Fibroblast of skin of right biceps (primary cell): ENCODE data around the gene EGFR.

Source experiments
- DNase-seq: peaks from one replicate; pipeline ENCODE4 v3.0.0-alpha.2; 2013

EGFR gene

DNA sequence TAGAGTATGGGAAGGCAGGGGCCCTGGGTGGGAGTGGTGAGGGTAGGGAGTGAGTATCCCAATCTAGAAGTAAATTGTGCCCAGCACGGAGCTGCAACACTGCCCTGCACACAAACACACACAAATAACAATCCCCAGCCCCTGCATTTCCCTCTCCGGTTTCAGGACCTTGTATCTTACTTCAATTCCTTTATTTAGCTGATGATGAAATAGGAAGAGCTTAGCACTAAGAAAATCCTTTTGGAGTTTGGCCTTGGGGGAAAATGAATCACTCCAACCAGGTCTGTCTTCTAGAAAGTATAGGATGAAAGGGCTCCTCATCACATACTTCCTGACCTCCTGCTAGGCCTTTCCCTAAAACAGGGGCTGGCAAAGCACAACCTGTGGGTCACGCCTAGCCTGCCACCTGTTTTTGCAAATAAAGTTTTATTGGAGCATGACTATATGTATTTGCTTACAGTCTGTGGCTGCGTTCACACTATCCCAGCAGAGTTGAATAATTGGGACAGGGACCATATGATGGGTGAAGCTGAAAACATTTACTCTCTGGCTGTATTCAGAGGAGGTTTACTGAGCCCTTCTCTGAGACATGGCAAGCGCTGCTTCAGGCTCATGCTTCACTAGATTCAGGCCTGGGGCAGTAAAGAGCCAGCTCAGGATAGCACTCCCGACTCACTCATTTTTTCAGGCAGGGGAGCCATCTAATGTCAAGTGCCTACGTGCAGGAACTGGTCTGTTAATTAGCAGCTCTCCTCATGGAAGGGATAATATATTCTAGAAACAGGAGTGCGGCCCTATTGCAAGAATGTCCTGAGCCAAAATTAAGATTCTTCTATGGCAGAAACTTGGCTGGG is 111.0 kb downstream of the EGFR start:
- DNase-seq, result peak; percentile 81

DNA sequence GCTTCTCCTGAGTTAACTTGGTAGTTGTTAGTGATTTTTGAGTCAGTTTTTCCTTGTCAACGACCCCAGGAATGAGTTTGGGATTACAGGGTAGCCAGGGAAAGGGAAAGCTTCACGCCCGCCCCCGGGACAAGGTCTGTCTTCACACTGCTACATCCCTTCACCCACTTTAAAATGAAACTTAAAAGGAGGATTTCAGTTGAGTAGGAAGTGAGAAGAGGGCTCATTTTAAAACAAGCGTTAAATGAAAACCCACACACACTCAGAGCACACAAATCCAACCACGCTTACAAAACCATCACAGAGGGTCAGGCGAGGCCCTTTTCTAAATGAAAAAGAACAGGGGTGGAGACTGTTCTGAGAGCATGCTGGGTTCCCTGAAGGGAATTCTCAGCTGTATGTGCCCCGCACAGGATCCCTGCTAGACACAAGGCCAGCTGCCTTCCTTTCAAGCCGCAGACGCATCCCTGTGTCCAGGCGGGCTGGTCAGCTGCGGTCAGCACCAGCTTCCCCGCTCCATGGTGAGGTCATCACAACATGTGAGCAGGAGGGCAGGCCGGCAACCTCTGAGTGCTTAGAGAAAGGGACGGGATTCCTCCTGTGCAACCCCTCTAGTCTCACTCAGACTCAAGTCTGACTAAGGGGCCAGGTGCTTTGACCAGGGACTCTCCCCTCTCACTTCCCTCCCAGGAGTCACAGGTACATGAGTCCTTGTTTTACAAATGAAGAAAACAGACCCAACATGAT is 111.8 kb downstream of the EGFR start:
- peak; percentile 31 for DNase-seq

DNA sequence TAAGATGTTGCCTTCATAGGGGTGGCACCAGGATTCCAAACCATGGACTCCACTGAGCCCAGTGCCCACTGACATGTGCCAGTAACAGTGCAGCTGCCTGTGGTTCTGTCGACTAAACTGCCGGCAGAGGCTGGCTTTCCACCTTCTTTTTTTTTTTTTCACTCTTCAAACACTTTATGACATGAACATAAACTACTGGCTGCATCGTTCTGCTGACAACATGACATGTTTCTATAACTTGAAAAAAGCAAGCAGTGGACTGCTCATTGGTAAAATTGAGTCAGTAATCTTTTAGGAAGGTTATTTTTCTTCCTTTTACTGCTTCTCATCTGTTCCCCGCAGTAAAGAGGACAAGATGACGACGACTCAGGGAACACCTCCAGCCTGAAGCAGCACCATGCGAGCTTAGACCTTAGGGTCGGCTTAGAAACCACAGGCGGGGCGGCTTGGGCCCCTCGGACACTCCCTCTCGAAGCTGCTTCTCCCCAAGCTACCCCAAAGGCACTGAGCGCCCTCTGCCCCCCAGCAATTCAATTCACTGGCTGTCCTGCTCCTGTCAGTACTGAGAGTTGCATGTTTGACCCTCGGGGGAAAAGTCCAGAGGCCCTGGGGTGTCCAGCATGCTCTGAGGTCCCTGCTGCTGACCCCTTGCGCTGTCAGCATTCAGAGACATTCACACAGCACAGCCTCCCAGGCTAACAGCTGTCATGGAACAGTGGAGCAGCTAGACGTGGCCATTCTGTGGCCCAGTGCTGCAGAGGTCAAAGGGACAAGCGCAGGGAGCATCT is 112.5 kb downstream of the EGFR start:
- DNase-seq, result no peak

DNA sequence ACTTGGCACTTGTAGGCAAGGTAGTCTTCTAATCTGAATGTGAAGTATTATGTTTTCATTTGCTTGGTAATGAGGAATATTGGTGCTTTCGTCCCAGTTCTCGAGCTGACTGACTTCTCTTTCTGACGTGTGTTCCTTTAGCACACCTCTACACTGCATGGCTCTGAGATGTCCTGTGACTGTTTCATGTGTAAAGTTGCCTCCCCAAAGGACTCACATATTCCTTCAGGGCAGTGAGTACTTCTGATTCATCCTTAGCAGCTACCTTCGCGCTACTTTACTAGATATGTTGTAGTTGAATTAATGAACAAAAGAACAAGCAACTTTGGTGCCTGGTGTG is 113.7 kb downstream of the EGFR start:
- DNase-seq, result no peak

DNA sequence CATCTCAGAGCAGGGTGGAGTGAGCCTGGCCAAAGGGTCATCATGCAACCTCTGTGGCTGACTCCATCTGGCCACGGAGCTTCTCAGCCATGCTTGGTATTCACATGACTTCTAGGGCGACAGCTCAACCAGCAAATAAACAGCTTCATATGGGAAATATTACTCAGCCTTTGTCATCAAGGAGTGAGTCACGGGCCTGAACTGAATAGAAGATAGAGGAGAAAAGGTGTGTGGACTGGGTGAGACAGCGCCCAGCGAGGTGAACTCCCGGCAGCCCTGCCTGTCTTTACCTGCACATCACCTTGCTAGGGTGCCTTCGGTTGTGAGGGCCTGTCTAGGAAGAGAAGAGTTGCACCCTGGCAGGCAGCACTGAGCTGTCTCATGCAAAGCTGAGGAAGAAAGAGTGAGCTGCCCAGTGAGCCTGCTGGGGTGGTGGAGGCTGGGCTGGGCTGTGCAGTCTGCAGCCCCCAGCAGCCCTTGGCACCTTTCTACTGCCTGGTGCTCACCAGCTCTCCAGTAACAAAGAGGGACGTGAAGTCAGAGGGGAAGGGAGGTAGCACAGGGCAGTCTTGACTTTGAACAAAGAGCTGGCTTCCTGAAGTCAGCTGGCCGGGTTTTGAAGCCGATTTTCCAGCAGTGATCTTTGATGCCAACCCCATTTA is 114.2 kb downstream of the EGFR start:
- DNase-seq, result peak; percentile 98

DNA sequence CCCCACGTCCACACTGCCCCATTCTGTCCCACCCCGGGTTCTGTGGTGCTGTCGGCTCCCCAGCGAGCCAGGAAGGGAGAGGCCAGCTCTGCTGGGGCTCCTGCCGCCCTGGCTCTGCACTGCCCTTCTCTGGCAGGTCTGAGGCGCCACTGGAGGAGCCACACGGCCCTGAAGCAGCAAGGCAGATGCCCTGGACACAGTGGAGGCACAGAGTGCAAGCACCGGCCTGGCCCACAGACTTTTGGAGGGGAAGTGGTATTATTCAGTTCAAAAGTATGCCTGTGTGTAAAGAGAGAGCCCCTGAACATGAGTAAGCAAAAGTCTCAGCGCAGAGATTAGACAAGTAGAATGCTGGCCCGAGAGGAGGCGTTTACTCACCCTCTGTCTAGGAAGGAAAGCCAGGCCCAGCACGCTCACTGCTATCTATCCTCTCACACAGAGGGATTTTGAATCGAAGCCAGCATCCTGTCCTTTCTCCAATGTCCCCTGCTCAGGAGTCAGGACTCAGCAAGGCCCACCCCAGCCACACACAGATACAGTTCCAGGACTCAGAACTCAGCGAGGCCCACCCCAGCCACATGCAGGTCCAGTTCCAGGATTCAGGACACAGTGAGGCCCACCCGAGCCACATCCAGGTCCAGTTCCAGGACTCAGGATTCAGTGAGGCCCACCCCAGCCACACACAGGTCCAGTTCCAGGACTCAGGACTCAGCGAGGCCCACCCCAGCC is 115.0 kb downstream of the EGFR start:
- peak; percentile 99 for DNase-seq

DNA sequence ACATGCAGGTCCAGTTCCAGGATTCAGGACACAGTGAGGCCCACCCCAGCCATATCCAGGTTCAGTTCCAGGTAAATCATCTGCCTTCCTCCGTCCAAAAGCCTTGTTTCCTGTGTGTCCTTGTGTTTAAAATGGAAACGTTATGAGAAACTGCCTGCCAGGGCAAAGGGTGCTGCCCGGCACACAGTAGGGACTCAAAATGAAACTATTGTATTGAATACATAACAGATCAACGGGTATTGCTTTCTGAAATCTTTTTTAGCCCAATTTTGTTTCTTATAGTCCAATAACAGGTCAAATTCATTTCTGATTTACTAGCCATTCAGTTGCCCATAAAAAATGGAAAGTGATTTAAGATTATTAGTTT is 115.5 kb downstream of the EGFR start:
- no peak for DNase-seq

DNA sequence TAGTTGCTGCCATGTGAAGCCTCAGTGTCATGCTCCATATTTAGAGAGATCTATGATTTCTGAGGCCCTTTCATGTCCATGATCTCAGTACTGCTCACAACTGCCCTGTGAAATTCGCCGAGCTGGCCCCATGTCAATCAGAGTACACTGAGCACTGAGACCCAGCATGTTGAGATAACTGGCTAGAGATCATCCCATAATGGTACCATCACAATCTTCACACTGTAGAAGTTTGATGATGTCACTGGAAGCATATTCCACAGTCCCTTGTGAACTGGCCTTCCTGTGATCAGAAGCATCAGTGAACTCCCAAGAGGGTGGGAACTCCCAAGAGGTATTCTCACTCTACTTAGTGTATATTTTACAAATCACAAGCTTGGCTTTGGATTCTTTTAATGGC is 116.0 kb downstream of the EGFR start:
- no peak for DNase-seq

DNA sequence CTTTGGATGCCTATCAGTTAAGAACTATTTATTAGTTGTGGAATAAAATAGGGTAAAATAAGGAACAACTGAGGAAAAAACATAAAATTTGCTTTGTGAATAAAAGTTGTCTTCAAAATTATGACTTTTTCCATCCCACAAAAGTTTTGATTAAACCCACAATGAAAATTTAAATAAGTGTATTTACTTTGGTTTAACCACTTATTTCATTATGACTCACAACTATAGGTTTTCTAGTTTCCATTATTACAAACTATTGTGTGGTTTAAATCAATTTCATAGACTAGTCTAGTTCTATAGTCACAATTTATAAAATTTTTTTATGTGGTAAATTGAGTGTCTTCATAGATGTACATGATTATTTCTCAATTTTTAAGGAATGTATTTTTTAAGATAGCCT is 116.6 kb downstream of the EGFR start:
- DNase-seq, result no peak

DNA sequence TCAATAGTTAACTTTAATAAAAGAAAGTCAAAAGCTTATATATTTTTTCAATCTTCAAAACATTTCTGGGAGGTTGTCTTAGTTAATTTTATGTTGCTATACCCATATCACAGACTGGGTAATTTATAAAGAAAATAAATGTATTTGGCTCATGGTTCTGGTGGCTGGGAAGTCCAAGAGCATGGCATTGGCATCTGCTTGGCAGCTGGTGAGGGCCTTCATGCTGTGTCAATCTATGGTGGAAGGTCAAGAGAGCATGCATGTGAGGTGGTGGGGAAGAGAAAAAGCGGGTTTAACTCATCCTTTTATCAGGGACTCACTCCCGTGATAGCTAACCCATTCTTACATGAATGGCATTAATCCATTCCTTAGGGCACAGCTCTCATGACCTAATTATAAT is 119.8 kb downstream of the EGFR start:
- DNase-seq, result no peak

DNA sequence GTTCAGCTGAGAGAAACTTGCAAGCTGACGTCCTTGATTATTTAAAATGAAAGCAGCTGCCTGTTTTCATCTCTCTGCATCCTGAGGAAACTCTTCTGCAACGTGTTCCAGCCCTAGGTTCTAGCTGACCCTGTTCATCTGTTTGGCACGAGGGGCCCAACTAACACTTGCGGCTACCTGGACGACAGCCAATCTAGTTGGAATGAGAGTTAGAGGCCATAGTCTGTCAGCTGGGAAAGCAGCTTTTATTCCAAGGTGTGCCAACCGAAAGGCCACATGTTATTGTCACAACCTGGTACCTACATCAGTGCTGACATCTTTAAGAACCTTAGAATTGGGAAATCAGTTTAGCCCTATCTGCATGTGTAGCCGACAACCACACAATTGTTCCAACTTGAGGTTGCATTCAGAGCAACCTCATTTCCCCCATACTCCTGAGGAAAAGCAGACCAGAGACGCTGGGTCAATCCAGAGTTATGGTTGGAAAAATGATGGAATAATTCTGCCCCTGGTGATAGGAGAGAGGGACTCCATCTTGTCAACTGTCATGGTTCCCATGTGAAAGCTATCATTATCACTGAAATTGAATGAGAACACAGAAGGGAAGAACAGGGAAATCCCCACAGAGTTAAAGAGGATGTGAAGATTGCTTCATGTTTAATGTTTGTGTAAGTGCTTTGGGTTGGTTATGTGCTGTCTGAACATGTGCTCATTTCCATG is 121.6 kb downstream of the EGFR start:
- peak; percentile 39 for DNase-seq

DNA sequence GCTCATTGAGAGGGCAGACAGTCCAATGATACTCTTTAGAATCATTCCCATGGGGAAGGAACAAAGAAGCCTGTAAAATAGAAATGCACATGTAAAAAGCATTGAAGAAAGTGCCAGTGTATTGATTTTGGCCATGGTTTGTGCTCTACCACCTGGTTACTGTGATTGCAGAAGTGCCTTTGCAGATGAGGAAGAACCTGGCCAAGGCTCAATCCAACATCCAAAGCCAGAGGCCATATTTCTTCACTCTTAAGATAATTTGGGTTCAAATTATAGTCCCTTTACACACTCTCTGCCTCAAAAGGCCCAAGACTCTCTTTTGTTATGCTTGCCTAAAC is 122.1 kb downstream of the EGFR start:
- DNase-seq, result no peak

DNA sequence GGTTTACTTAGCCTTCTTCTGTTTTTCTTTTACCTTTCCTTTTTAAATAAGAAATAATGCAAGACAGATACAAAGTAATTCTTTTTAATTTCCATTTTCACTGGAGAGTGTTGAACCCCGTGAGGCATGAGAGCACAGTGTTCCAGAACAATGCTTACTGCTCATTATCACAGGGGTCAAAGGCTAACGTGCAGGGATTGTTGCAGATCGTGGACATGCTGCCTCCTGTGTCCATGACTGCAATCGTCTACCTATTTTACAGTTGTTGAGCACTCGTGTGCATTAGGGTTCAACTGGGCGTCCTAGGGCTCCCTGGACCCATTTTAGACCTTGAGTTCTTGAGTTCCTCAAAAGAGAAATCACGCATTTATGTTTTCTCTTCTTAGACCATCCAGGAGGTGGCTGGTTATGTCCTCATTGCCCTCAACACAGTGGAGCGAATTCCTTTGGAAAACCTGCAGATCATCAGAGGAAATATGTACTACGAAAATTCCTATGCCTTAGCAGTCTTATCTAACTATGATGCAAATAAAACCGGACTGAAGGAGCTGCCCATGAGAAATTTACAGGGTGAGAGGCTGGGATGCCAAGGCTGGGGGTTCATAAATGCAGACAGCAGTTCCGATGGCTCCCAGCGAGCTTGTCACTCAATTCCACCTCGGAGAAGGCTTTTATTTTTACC is 124.2 kb downstream of the EGFR start:
- no peak for DNase-seq

DNA sequence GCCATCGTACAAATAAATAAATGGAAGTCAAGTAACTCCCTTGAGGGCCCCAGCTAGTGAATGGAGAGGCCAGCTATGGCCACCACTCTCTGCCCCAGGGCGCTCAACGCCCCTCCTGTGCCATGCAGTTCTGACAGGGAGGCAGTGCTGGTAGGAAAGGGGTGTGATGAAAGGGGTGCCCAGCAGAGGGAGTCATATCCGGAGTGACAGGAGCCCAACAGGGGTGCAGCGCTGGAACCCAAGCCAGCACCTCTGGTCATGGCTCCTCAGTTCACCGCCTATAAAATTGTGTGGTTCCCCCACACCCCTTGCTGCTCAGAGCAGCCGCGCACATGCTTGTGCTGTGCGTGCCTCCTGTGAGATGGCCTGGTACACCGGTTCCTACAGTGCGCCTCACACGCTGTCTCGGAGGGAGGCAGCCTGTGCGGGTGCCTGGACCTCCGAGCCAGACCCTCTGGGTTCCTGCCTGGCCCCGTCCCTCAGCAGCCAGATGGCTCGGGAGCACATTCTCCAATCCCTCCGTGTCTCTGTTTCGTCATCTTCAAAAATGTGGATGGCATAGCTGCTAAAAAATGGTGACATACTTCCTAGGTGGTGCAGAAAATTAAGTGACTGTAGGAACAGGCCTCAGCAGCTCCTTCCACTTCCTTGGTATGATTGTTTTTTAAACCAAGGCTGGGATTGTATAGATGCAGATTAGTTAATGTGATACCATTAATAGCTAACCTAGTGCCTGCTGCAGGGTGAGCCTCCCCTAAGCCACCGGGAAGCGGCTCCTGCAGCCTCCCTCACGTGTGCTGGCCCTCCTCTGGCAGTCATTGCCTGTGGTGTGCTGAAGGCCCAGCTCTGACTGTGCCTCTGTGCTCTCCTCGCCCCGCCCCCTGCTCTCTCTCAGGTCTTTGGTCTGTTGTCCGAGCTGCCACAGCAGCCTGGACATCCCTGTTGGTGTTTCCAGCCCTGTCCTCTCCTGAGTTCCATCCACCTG is 125.8 kb downstream of the EGFR start:
- DNase-seq, result no peak

DNA sequence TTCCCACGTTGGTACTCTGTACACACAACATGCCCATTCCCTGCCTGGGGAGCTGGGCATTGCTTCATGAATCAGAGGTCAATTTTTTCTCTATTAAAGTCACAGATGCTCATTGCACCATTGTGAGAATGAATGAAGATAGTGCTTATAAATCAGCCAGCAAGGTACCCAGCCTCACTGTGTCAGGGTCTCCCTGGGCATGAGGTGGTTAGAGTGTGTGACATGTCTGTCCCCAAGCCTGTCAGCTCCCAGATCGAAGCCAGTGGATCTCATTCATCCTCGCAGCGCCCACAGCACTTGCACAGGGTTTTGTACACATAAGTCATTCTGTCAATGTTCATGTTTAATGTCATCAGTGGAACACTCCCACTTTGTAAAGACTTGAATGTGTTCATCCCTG is 126.8 kb downstream of the EGFR start:
- DNase-seq, result no peak

DNA sequence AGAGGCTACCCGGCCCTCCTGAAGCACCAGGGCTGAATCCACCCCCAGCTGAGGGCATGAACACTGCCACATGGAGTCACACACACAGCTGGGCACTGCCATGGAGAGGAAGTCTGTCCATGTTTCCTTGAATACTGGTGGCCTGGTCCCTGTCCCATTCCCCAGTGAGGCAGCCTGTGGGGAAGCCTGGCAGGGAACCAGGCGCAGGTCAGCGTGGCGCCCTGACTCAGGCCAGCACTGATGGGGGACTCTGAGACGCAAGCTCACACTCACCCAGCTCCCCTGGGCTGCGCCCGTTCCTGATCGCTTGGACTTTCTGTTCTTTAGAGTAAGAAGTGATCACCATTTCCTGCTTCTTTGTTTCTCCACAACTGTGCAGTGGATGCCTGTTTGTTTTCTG is 128.3 kb downstream of the EGFR start:
- no peak for DNase-seq

DNA sequence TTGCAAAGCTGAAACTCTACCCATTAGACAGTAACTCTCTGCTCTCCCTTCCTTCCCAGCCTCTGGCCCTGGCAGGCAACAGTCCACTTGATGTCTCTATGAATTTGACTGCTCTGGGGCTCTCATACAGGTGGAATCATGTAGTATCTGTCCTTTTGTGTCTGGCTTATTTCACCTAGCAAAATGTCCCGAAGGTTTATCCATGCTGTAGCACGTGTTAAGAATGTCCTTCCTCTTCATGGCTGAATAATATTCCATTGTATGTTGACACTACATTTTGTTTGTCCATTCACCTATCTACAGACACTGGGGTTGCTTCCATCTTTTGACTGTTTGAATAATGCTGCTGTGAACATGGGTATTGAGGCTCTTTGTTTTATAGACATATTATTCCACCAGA is 128.9 kb downstream of the EGFR start:
- no peak for DNase-seq

DNA sequence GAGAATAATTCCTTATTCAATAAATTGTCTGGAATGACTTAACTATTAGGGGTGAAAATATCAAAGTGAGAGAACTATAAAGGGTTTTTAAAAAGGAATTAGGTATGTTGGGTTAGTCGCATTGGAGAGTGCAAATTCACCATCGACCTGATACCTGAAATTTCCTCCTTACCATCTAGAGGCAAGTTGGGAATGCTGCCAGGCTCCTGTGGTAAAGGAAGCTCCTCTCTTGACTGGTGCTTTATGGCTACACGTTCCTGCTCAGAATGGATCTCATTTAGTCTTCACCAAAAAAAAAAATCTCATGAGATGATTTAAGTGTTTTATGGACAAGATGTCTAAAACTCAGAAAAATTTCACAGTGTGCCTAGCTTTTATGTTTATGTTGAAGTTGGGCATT is 129.8 kb downstream of the EGFR start:
- peak; percentile 33 for DNase-seq

DNA sequence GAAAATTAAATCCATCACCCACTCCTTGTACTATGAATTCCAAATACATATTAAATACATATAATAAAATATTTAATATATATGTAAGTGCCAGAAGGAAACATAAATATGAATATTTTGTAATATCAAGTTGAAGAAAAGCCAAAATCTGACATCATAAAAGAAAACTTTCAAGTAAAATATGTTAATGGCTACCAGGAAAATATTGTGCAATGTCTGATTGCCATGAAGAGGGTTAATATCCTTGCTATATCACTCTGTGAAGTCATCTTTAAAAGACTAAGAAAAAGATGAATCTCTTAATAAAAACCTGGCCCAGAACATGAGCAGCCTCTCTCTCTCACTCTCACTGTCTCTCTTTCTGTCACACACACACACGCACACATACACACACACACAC is 130.2 kb downstream of the EGFR start:
- peak; percentile 36 for DNase-seq

DNA sequence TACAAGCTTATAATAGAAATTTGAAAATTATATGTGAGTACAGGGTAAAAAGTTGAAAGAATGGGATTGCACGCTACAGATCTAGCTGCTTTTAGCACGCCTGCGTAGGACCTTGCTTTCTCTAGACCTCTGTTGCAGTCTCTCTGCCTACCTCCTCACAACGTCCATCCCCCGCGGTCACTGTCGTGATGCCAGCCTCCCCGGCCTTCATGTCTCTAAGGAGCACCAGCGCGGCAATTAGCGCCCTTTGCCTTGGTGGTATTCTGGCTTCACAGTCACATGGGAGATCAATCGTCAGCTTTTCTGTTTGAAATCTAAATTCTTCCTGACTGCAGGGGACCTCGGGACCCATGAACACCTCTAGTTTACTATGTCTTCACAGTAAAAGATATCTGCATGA is 131.3 kb downstream of the EGFR start:
- DNase-seq, result no peak
